Prostate gland (tissue), 2 donors: ENCODE measurements around the gene TBX4. TPM values are rescaled to one million over a fixed set of nuclear protein-coding genes. Genes with fewer than 3 reads are reported as not detected.
"Not testable (repeated sequence)": the region's sequence is repeated elsewhere in the genome, so short reads cannot be mapped to it uniquely, and the experiment has no call there.

Experiments
- DNase-seq: peaks from one replicate; pipeline ENCODE4 v3.0.0-alpha.2; 2019; ENCODE audit warnings: low spot score
- H3K27ac ChIP-seq, 2 donors: fragments of 200-600 bp; sonication (generic); 2 replicates each; pipeline ENCODE4 v1.5.1; 2017 to 2019
- H3K27me3 ChIP-seq: fragments of 200-600 bp; sonication (generic); replicated peaks from 2 replicates; pipeline ENCODE4 v1.5.1; 2019; ENCODE audit not compliant: insufficient read depth
- H3K36me3 ChIP-seq, 2 donors: fragments of 200-600 bp; sonication (generic); 1 replicate in 1 of 2; 2 replicates in 1 of 2; pipeline versions ENCODE4 v1.5.1 to v1.8.1; 2017 to 2019
- H3K4me1 ChIP-seq: fragments of 200-600 bp; sonication (generic); replicated peaks from 2 replicates; pipeline ENCODE4 v1.5.1; 2019
- H3K4me3 ChIP-seq, 2 donors: fragments of 200-600 bp; sonication (generic); 2 replicates each; pipeline ENCODE4 v1.5.1; 2017 to 2019
- H3K9me3 ChIP-seq: fragments of 200-600 bp; sonication (generic); 2 replicates; pipeline ENCODE4 v1.5.1; 2017
- POLR2A ChIP-seq: fragments of 450-650 bp; IDR thresholded peaks from one replicate; pipeline ENCODE4 v1.6.1; 2016; ENCODE audit warnings: antibody characterized with exemption, mild to moderate bottlenecking
- POLR2AphosphoS5 ChIP-seq: sonication (generic); formaldehyde crosslinking; IDR thresholded peaks from one replicate; pipeline ENCODE4 v1.6.1; 2017; ENCODE audit warnings: antibody characterized with exemption
- WGBS: methylation state at CpG from one replicate; pipeline ENCODE4 v1.1.5; 2018; 5-methylcytosine and 5-hydroxymethylcytosine counted together
- intact Hi-C: fragments of 100-400 bp; cut with DNase I; formaldehyde crosslinking; loops from one replicate; pipeline ENCODE4 v1.14.2; 2022
- total RNA-seq, 2 donors: library from RNA; depleted of rRNA; stranded (reverse); fragments of >200 nt; gene quantifications; one replicate each; pipeline ENCODE4 v1.1.0, GENCODE V29; 2016
- TF ChIP-seq, protein P1 (sequence below), 4 experiments: fragments of 200-600 bp in 2 of 4; fragments of 450-650 bp in 2 of 4; sonication (generic) in 2 of 4; IDR thresholded peaks; 1 replicate in 3 of 4; 2 replicates in 1 of 4; pipeline ENCODE4 v1.5.1; 2016 to 2019; ENCODE audit warnings: antibody characterized with exemption in 4 of 4, mild to moderate bottlenecking in 2 of 4, moderate library complexity in 2 of 4

The TBX4 gene
- total RNA-seq, 2 donors from 2014 or later = 3.5 to 5.0 TPM

DNA sequence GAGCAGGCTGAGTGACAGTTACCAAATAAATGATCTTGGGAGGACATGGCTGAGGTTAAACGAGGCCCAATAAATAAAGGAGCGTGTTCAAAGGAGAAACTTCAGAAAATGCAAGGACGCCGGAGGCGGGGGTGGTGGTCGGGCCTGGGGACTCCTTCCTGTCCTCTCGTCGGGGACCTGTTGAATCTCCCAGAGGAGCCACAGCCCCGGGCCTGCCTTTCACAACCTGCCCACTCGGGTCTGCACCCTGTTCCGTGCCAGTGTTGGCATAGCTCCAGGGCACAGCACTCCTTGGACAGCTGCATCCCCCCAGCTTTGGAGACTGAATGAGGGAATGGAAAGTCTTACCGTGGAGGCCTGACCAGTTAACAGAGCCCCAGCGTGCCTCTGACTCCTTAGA is 8.1 kb upstream of the TBX4 start:
- intact Hi-C loops = no loop called here
- Histone ChIP-seq H3K9me3 (no peaks in the 10 kb centered on the region), H3K27me3 (no peaks in the 10 kb centered on the region), H3K4me3 (no peak overlapping the region), H3K4me1 (no peaks in the 10 kb centered on the region), H3K36me3 (no peaks in the 10 kb centered on the region), H3K27ac (no peak overlapping the region)
- 73% methylated on average over 13 of the region's 13 CpGs for WGBS
- TF ChIP-seq POLR2A (no peak), POLR2AphosphoS5 (no peak)
- TF ChIP-seq, protein P1, sequence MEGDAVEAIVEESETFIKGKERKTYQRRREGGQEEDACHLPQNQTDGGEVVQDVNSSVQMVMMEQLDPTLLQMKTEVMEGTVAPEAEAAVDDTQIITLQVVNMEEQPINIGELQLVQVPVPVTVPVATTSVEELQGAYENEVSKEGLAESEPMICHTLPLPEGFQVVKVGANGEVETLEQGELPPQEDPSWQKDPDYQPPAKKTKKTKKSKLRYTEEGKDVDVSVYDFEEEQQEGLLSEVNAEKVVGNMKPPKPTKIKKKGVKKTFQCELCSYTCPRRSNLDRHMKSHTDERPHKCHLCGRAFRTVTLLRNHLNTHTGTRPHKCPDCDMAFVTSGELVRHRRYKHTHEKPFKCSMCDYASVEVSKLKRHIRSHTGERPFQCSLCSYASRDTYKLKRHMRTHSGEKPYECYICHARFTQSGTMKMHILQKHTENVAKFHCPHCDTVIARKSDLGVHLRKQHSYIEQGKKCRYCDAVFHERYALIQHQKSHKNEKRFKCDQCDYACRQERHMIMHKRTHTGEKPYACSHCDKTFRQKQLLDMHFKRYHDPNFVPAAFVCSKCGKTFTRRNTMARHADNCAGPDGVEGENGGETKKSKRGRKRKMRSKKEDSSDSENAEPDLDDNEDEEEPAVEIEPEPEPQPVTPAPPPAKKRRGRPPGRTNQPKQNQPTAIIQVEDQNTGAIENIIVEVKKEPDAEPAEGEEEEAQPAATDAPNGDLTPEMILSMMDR (IDR thresholded peaks at IDR 0.05) = no peak
- DNase-seq = no peak

DNA sequence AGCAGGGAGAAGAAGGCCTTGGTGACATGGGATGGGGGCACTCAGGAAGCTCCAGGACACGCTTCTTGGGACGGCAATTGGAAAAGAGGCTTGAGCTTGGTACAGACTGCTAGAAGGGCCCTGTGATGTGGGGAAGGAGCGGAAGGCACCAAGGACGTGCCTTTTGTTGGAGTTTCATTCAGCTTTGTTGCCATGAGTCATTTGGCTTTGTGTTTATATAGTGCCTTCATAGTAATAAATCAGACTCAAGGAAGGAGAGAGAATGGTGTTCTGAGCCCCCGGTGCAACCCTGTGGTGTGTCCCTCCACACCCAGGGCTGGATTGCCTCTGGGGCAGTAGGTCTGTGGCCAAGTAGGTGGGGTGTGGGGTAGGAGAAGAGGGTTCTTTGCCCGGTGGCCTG is 7.4 kb upstream of the TBX4 start:
- intact Hi-C loops = no loop called here

DNA sequence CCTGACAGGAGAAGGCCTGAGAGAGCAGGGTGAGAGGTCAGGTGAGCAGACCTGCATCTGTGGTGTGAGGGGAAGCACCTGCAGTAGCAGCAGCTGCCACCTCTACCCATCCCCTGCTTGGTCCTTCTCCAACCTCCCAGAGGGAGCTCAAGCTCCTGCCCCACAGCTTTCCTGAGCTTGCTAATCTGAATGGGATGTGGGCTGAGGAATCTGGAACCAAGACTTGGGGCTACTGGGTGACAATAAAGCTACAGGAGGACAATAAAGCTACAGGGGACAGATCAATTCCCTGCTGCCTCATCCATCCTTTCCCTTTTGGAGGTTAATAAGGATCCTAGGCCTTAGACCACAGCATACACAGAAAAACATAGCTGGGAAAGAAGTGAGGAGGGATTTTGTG is 4.9 kb upstream of the TBX4 start:
- H3K9me3 ChIP-seq = no peaks in the 10 kb centered on the region
- intact Hi-C loops = no loop called here
- no peaks in the 10 kb centered on the region for H3K36me3 ChIP-seq
- H3K4me1 ChIP-seq = no peaks in the 10 kb centered on the region
- no peak overlapping the region for H3K4me3 ChIP-seq
- peaks cover under 1% of the 10 kb centered on the region for H3K27me3 ChIP-seq
- no peak for TF ChIP-seq POLR2A
- no peak for TF ChIP-seq POLR2AphosphoS5
- TF ChIP-seq, protein P1 (IDR thresholded peaks at IDR 0.05) = no peak
- no peak overlapping the region for H3K27ac ChIP-seq
- no peak for DNase-seq

More for the DNA sequence above, 7.4 kb upstream of the TBX4 start:
- Histone ChIP-seq H3K36me3 (no peaks in the 10 kb centered on the region), H3K9me3 (no peaks in the 10 kb centered on the region), H3K4me1 (no peaks in the 10 kb centered on the region), H3K27me3 (no peaks in the 10 kb centered on the region), H3K27ac (no peak overlapping the region), H3K4me3 (no peak overlapping the region)
- 56% methylated on average over 6 of the region's 6 CpGs for WGBS
- no peak for DNase-seq
- TF ChIP-seq POLR2AphosphoS5 = no peak

DNA sequence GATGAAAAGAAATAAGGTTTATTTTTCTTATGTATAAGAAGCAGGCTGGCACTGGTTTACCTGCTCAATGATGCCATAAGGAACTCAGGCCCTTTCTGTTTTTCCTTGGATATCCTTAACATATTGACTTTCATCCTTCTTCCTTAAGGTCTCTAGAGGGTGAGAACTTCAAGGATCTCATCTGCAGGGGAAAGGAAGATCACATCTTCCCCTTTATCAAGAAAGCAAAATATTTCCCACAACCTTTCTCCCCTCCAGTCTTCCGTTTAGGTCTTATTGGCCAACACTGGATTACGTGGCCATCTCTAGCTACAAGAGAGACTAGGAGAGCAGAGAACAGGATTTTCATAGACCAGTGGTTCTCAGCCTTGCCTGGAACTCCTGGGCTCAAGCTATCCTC is 4.2 kb upstream of the TBX4 start:
- H3K27me3 ChIP-seq = peaks cover 5% of the 10 kb centered on the region

DNA sequence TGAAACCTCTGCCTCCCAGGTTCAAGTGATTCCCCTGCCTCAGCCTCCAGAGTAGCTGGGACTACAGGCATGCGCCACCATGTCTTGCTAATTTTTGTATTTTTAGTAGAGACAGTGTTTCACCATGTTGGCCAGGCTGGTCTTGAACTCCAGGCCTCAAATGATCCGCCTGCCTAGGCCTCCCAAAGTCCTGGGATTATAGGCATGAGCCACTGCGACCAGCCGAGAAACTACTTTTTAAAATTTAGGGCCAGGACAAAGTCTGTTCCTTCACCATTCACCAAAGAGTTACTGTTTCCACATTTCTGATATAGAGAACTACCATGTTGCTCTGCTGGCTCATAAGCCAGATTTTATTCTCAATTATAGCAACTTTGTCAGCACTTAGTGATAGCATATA is 3.1 kb upstream of the TBX4 start:
- H3K4me1 ChIP-seq, H3K4me3 ChIP-seq, H3K9me3 ChIP-seq, H3K36me3 ChIP-seq, intact Hi-C loops, H3K27me3 ChIP-seq, DNase-seq, H3K27ac ChIP-seq: not testable (repeated sequence)
- WGBS = 97% methylated on average over 4 of the region's 4 CpGs

More for the DNA sequence above, 4.2 kb upstream of the TBX4 start:
- WGBS = 91% methylated on average over 2 of the region's 2 CpGs
- no peak overlapping the region for H3K27ac ChIP-seq
- TF ChIP-seq, protein P1 (IDR thresholded peaks at IDR 0.05) = no peak
- TF ChIP-seq POLR2AphosphoS5 (no peak), POLR2A (no peak)
- no peak for DNase-seq
- H3K4me3 ChIP-seq = no peak overlapping the region
- no peaks in the 10 kb centered on the region for H3K36me3 ChIP-seq
- intact Hi-C loops = no loop called here
- H3K4me1 ChIP-seq = no peaks in the 10 kb centered on the region
- H3K9me3 ChIP-seq = no peaks in the 10 kb centered on the region

DNA sequence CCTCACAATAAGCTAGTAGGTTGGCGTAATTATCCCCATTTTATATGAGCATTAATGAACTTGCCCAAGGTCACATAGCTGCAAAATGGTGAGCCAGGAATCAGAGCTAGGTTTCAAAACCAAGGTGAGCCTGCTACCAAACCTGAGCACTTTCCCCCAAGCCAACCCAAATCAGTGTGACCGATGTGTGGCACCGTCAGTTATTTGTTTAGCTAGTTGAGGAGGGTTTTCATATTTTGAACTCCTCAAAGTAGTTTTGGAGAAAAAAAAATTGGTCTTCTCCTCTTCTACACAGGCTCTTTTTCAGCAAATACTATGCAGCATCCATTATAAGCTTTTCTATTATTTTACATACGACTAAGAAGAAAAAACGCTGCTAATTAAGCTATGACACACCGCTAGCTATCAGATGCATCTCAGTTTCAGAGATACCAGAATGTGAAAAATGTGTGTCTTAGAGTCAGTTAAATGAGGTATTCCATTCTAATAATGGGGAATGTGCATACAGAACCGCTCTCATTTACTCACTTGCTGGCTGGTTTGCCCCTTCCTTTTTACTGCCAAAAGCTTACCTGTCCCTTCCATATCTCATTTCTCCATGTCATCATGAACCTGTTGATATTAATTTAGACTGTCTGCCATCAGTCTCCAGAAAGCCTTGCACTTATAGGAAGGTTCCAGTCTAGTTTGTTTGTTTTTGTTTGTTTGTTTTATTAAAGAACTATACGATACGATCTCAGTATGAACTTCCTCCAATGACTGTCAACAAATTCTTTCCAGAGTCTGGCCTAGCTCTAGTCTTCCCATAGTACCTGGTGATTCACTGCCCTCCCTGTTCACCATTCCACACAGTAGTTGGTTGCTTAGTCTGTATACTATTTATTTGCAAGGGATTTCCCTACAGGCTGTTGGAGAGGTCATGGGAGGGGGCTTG is 2.2 kb upstream of the TBX4 start:
- Histone ChIP-seq H3K9me3 (no peaks in the 10 kb centered on the region), H3K36me3 (no peaks in the 10 kb centered on the region), H3K27ac (no peak overlapping the region), H3K27me3 (peaks cover 14% of the 10 kb centered on the region), H3K4me1 (no peaks in the 10 kb centered on the region), H3K4me3 (no peak overlapping the region)
- DNase-seq = no peak
- intact Hi-C loops = loop anchor here (5.0 kb wide), 1 partner anchor 48 kb away; no protein-coding TSS in a partner anchor
- TF ChIP-seq POLR2AphosphoS5 = peak; percentile 16
- TF ChIP-seq POLR2A = no peak
- TF ChIP-seq, protein P1 (IDR thresholded peaks at IDR 0.05) = no peak
- WGBS = 91% methylated on average over 9 of the region's 9 CpGs
